Activated CD4-positive, alpha-beta memory T cell treated with anti-CD3 and anti-CD28 coated beads for 36 hours (primary cell): ENCODE data around the gene TMEM200B. TPM values are rescaled to one million over a fixed set of nuclear protein-coding genes. Genes with fewer than 3 reads are reported as not detected.
A peak's percentile ranks its signal among the peaks of the same experiment; 100 is the strongest.
"Not testable (repeated sequence)": the region's sequence is repeated elsewhere in the genome, so short reads cannot be mapped to it uniquely, and the experiment has no call there.

Experiments
- CTCF ChIA-PET: fragments of 350-600 bp; sonication (Branson Sonifier 250); formaldehyde crosslinking; loops from one replicate; lab custom pipeline; 2021; ENCODE audit warnings: antibody characterized with exemption, inconsistent platforms; lab: Charles Lee
- POLR2A ChIA-PET: fragments of 350-600 bp; sonication (Branson Sonifier 250); formaldehyde crosslinking; loops from one replicate; lab custom pipeline; 2021; ENCODE audit warnings: antibody characterized with exemption; lab: Charles Lee
- DNase-seq: peaks from one replicate; pipeline ENCODE4 v3.0.0-alpha.2; 2020
- H3K27ac Mint-ChIP-seq: one replicate; pipeline ENCODE4 v1.8.0; 2021; ENCODE audit warnings: mixed read lengths
- H3K27me3 Mint-ChIP-seq: one replicate; pipeline ENCODE4 v1.8.0; 2021; ENCODE audit warnings: mixed read lengths
- H3K36me3 Mint-ChIP-seq: one replicate; pipeline ENCODE4 v1.8.0; 2021; ENCODE audit warnings: mixed read lengths
- H3K4me1 Mint-ChIP-seq: one replicate; pipeline ENCODE4 v1.8.0; 2021; ENCODE audit warnings: low read depth, mixed read lengths
- H3K4me3 Mint-ChIP-seq: one replicate; pipeline ENCODE4 v1.8.0; 2021; ENCODE audit warnings: mild to moderate bottlenecking, mixed read lengths
- H3K9me3 Mint-ChIP-seq: one replicate; pipeline ENCODE4 v1.8.0; 2021; ENCODE audit warnings: mixed read lengths
- intact Hi-C: fragments of 100-400 bp; cut with micrococcal nuclease; formaldehyde crosslinking; loops from one replicate; pipeline ENCODE4 v1.15.1; 2023
- total RNA-seq, 2 experiments: library from RNA; stranded (reverse); gene quantifications; one replicate each; pipeline ENCODE4 v1.2.3, GENCODE V29; 2021

Gene TMEM200B
- total RNA-seq, 2 experiments from 2014 or later: 1.5 to 2.1 TPM

DNA sequence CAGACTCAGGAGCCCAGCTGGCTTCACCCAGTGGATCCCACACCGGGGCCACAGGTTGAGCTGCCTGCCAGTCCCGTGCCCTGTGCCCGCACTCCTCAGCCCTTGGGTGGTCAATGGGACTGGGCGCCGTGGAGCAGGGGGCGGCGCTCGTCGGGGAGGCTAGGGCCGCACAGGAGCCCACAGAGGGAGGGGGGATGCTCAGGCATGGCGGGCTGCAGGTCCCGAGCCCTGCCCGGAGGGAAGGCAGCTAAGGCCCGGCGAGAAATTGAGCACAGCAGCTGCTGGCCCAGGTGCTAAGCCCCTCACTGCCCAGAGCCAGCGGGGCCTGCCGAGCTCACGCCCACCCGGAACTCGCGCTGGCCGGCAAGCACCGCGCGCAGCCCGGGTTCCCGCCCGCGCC lies 7.4 kb upstream of the TMEM200B start:
- H3K9me3 Mint-ChIP-seq, DNase-seq, H3K4me3 Mint-ChIP-seq, H3K27me3 Mint-ChIP-seq, intact Hi-C loops, H3K4me1 Mint-ChIP-seq, H3K27ac Mint-ChIP-seq, H3K36me3 Mint-ChIP-seq: not testable (repeated sequence)
- CTCF ChIA-PET: interaction anchor here (1.2 to 1.3 kb wide), 2 partner anchors 9 to 254 kb away, joined by 3 to 4 read pairs; no protein-coding TSS in a partner anchor
- POLR2A ChIA-PET: interaction anchor here (0.6 kb wide), 2 partner anchors 23 to 51 kb away, joined by 3 read pairs; partner anchors contain the start of gene SRSF4

- Mint-ChIP-seq H3K4me1 (peaks cover 2% of the 10 kb centered on the region), H3K4me3 (no peak overlapping the region), H3K27ac (no peak overlapping the region), H3K36me3 (no peaks in the 10 kb centered on the region), H3K27me3 (peaks cover 16% of the 10 kb centered on the region), H3K9me3 (no peaks in the 10 kb centered on the region)
- DNase-seq: no peak
- intact Hi-C loops: no loop called here
- CTCF ChIA-PET: no interaction called here
- POLR2A ChIA-PET: no interaction called here
Observed at GRCh38 chr1:29129916-29130315, 6.2 kb upstream of the TMEM200B start.

- intact Hi-C loops: no loop called here
- peaks cover 13% of the 10 kb centered on the region for H3K27me3 Mint-ChIP-seq
- H3K27ac Mint-ChIP-seq: no peak overlapping the region
- ChIA-PET CTCF (no interaction called here), POLR2A (interaction anchor here (0.6 kb wide), 1 partner anchor 218 kb away, joined by 3 read pairs; no protein-coding TSS in a partner anchor)
- peaks cover under 1% of the 10 kb centered on the region for H3K4me1 Mint-ChIP-seq
- H3K9me3 Mint-ChIP-seq: no peaks in the 10 kb centered on the region
- no peaks in the 10 kb centered on the region for H3K36me3 Mint-ChIP-seq
- H3K4me3 Mint-ChIP-seq: no peak overlapping the region
- DNase-seq: no peak
Observed at GRCh38 chr1:29128739-29129138, 5.0 kb upstream of the TMEM200B start.

DNA sequence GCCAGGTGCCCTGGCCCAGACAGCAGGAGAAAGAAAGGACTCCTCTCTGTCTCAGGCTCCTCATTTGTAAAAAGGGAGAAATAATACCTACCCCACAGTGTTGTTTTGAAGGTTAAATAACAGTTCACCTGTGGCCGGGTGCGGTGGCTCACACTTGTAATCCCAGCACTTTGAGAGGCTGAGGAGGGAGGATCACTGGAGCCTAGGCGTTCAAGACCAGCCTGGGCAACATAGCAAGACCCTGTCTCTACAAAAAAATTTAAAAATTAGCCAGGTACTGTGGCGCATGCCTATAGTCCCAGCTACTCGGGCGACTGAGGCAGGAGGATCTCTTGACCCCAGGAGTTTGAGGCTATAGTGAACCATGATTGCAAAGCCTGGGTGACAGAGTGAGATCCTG lies 2.5 kb upstream of the TMEM200B start:
- no peak for DNase-seq
- Mint-ChIP-seq H3K4me1 (no peaks in the 10 kb centered on the region), H3K9me3 (no peaks in the 10 kb centered on the region), H3K27ac (no peak overlapping the region), H3K27me3 (peaks cover 18% of the 10 kb centered on the region), H3K36me3 (no peaks in the 10 kb centered on the region), H3K4me3 (peak overlapping the region; percentile 59)
- ChIA-PET CTCF (no interaction called here), POLR2A (no interaction called here)
- intact Hi-C loops: no loop called here

DNA sequence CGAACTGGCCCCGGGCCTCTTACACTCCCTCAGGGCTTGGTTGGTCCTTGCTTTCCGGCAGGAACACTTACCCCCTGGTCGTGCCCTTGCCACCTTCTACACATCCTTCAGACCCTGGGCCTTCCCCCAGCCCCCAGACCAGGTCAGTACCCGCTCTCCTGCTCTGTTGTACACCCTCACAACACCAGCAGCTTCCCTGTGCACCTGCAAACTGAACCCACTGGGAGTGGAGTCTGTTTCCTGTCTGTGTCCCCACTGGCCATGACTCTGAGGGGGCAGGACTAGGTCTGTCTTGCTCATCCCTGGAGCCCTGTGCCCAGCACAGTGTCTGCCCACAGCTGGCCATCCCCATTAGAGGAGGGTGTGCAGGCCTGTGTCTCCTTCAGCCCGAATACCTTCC lies 2.1 kb upstream of the TMEM200B start:
- intact Hi-C loops: no loop called here
- ChIA-PET POLR2A (interaction anchor here (1.8 kb wide), 1 partner anchor 56 kb away, joined by 7 read pairs; the partner anchor contains the start of gene SRSF4), CTCF (interaction anchor here (1.0 to 1.8 kb wide), 2 partner anchors 56 to 206 kb away, joined by 3 to 4 read pairs; partner anchors contain the start of gene SRSF4)
- Mint-ChIP-seq H3K4me3 (peak overlapping the region; percentile 59), H3K27me3 (peaks cover 18% of the 10 kb centered on the region), H3K36me3 (no peaks in the 10 kb centered on the region), H3K9me3 (no peaks in the 10 kb centered on the region), H3K4me1 (no peaks in the 10 kb centered on the region), H3K27ac (no peak overlapping the region)
- DNase-seq: no peak

DNA sequence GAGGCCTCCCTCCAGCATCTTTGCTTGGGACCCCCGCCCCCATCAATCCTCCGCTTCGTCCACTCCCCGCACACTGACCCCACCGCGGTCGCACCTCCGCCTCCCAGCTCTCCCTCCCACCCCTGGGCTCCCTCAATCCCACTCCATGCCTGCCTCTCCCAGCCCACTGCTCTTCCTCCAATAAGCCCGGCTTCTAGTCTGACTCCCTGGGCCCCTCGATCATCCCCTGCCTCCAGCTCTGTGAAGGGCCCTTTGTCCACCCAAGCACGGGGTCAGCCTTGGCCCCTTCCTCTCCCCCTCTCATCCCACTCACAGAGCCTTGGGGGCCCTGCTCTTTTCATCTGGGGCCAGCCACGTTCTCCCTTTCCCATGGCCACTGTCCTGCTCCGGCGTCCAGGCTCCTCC lies 1.5 kb upstream of the TMEM200B start:
- intact Hi-C loops: no loop called here
- DNase-seq: no peak
- ChIA-PET CTCF (interaction anchor here (1.0 to 1.8 kb wide), 2 partner anchors 57 to 207 kb away, joined by 3 to 4 read pairs; partner anchors contain the start of gene SRSF4), POLR2A (interaction anchor here (1.2 to 1.8 kb wide), 2 partner anchors 56 to 899 kb away, joined by 3 to 7 read pairs; partner anchors contain the start of gene SRSF4)
- Mint-ChIP-seq H3K36me3 (no peaks in the 10 kb centered on the region), H3K9me3 (no peaks in the 10 kb centered on the region), H3K27me3 (peaks cover 18% of the 10 kb centered on the region), H3K4me3 (peak overlapping the region; percentile 59), H3K27ac (no peak overlapping the region), H3K4me1 (no peaks in the 10 kb centered on the region)

DNA sequence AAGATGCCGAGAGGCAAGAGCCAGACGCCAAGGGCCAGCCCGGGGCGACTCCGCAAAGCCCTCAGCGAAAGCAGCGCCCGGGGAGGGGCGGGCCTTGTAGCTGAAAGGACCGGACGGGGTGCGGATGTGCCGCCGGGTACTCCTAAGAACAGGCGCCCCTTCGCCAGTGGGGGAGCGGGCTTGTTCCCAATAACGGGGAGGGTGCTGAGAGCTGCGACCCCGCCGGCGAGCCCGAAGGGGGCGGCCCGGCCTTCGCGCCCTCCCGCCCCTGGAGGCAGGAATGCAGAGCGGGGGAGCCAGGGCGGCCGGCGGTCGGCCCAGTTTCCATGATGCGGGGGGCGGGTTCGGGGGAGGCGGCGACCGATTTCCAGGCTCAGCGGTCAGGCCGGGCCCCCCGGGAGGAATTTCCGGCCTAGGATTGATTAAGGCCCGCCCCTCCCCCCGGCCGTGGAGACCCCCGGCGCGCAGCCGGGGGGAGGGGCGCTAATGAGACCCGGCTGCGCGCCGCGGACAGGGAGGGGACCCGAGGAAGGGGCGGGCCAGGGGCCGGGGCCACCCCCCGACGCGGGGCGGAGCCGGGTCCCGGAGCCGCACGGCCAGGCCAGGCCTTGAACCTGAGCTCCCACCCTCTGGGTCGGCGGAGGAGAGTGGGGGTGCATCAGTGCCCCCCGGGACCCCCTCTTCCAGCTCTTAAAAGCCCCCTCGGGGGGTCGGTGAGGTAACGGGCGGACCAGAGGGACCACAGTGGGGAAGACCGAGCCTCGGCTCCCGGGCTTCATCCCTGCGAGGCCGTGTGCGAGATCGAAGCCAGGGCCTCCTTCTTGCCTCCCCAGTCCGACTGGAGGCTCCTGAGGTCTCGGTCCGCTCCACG lies 898 bp upstream of the TMEM200B start:
- no peaks in the 10 kb centered on the region for H3K9me3 Mint-ChIP-seq
- DNase-seq: peak; percentile 74
- H3K36me3 Mint-ChIP-seq: no peaks in the 10 kb centered on the region
- H3K4me3 Mint-ChIP-seq: peak overlapping the region; percentile 70
- no peaks in the 10 kb centered on the region for H3K4me1 Mint-ChIP-seq
- H3K27me3 Mint-ChIP-seq: peaks cover 18% of the 10 kb centered on the region
- ChIA-PET POLR2A (interaction anchor here (1.0 to 1.8 kb wide), 3 partner anchors 32 to 899 kb away, joined by 3 to 7 read pairs (median 4); partner anchors contain the start of gene SRSF4), CTCF (interaction anchor here (0.5 to 4.5 kb wide), 7 partner anchors 10 to 1398 kb away, joined by 3 to 28 read pairs (median 4); partner anchors contain the start of gene SRSF4)
- intact Hi-C loops: loop anchor here (5.0 kb wide), 2 partner anchors 58 to 78 kb away; partner anchors contain the start of gene SRSF4
- H3K27ac Mint-ChIP-seq: no peak overlapping the region

- no peaks in the 10 kb centered on the region for H3K9me3 Mint-ChIP-seq
- H3K4me1 Mint-ChIP-seq: no peaks in the 10 kb centered on the region
- intact Hi-C loops: loop anchor here (5.0 kb wide), 2 partner anchors 59 to 79 kb away; partner anchors contain the start of gene SRSF4
- peak overlapping the region; percentile 63 for H3K4me3 Mint-ChIP-seq
- ChIA-PET POLR2A (no interaction called here), CTCF (interaction anchor here (1.2 to 4.5 kb wide), 5 partner anchors 12 to 246 kb away, joined by 3 to 28 read pairs (median 11); no protein-coding TSS in a partner anchor)
- no peak overlapping the region for H3K27ac Mint-ChIP-seq
- no peaks in the 10 kb centered on the region for H3K36me3 Mint-ChIP-seq
- H3K27me3 Mint-ChIP-seq: peaks cover 18% of the 10 kb centered on the region
- peak; percentile 32 for DNase-seq
Observed at GRCh38 chr1:29123053-29123886, 433 bp downstream of the TMEM200B start.

DNA sequence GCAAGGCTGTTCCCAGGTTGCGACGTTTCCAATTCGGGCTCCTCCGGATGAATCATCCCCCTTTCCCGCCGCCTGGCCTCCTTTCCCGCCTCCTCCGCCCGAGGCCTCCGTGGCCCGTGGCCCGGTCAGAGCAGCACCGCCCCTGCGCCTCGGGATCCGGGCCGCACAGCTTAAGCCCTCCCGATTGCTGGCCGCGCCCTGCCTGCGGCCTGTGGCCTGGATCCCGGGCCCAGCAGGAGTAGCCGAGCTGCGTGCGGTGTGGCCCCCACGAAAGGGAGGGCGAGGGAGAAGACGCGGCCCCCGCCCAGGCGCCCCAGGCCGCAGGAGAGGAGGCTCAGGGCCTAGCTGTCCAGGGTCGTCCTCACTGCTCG lies 1.0 kb downstream of the TMEM200B start:
- Mint-ChIP-seq H3K36me3 (peaks cover under 1% of the 10 kb centered on the region), H3K4me1 (no peaks in the 10 kb centered on the region), H3K27ac (no peak overlapping the region), H3K9me3 (no peaks in the 10 kb centered on the region), H3K27me3 (peaks cover 18% of the 10 kb centered on the region), H3K4me3 (peak overlapping the region; percentile 63)
- POLR2A ChIA-PET: interaction anchor here (1.0 kb wide), 1 partner anchor 236 kb away, joined by 3 read pairs; no protein-coding TSS in a partner anchor
- DNase-seq: peak; percentile 18
- intact Hi-C loops: loop anchor here (5.0 kb wide), 2 partner anchors 60 to 80 kb away; partner anchors contain the start of gene SRSF4
- CTCF ChIA-PET: interaction anchor here (1.2 to 4.5 kb wide), 5 partner anchors 80 to 246 kb away, joined by 3 to 28 read pairs (median 11); no protein-coding TSS in a partner anchor

DNA sequence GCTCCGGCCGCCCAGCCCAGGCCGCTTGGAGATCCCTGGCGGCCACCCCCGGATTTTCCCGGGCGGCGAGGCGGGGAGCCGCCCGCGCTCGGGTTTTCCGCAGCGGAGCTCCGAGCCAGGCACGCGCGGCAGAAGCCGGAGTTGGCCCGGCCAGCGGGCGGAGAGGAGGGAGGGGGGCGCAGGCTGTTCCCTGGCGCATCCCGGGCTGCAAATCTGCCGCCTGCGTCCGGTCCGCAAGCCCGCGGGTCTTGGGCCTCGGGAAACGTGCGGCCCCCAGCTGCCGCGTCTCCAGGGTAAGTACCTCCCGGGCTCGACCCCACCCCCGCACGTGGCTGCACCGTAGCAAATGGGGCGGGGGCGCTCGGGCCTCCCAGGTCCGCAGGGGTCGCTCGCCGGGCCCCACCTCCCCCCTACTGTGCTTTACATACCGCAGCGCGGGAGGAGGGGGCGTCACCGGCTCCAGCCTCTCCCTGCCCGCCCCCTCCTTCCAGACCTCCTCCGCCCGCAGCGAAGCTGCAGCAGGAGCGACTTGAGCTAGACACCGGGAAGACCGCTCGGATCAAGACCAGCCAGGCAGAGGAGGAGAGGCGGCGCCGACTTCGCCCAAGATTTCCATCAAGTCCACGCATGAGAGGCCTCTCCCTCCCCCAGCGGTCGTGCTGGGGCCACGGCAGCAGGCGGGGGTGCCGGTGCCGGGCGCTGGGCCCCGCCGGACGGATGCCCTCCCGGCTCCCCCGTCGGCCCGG lies 1.6 kb downstream of the TMEM200B start:
- CTCF ChIA-PET: interaction anchor here (0.6 to 4.5 kb wide), 10 partner anchors 9 to 1333 kb away, joined by 3 to 28 read pairs (median 4); partner anchors contain the start of gene SRSF4
- H3K4me1 Mint-ChIP-seq: peaks cover under 1% of the 10 kb centered on the region
- H3K27ac Mint-ChIP-seq: no peak overlapping the region
- H3K27me3 Mint-ChIP-seq: peaks cover 18% of the 10 kb centered on the region
- no peaks in the 10 kb centered on the region for H3K9me3 Mint-ChIP-seq
- POLR2A ChIA-PET: interaction anchor here (0.9 to 1.0 kb wide), 2 partner anchors 58 to 236 kb away, joined by 3 read pairs; no protein-coding TSS in a partner anchor
- intact Hi-C loops: loop anchor here (1.0 to 5.0 kb wide), 3 partner anchors 60 to 237 kb away; partner anchors contain the start of gene SRSF4
- DNase-seq: peak; percentile 20
- H3K36me3 Mint-ChIP-seq: peaks cover 6% of the 10 kb centered on the region
- peak overlapping the region; percentile 54 for H3K4me3 Mint-ChIP-seq
